8988T (cell line): ENCODE data around the gene NFIB.

ENCODE experiments used
- DNase-seq: peaks from one replicate; pipeline ENCODE4 v3.0.0; 2011

The NFIB gene

GRCh38 chr9:14318361-14318760 is 4.4 kb upstream of the NFIB start:
- no peak for DNase-seq

DNA sequence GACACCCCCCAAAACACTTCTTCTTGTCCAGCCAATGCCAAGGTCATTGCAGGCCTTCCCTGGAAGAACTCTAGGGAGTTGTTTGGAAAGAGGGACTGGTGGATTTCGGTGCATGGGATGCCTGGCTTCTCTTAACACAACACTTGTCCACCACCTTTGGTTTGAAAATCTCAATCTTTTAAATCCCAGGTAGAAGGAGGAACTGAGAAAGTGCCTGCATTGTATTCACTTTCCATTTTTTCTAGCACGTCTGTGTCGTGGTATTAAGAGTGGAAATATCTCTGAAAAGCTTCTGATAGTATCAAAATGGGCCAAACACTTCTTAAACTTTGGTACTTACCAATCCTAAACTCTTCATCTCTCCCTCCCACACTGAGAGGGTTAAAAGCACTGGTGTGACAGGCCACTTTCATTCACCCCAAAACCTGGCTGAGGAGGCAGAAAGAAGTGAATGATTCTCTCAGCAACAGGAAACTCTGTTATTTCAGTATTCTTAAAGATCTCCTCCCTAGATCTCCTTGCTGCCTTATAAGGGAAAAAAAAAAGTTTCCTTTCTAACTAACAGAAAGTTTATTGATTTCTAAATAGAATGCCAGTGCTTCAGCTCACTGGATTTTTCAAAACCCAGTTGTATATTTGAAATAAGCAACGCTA is 3.9 kb upstream of the NFIB start:
- no peak for DNase-seq

- DNase-seq, result no peak
Measured at GRCh38 chr9:14316602-14317300, 2.8 kb upstream of the NFIB start.

DNA sequence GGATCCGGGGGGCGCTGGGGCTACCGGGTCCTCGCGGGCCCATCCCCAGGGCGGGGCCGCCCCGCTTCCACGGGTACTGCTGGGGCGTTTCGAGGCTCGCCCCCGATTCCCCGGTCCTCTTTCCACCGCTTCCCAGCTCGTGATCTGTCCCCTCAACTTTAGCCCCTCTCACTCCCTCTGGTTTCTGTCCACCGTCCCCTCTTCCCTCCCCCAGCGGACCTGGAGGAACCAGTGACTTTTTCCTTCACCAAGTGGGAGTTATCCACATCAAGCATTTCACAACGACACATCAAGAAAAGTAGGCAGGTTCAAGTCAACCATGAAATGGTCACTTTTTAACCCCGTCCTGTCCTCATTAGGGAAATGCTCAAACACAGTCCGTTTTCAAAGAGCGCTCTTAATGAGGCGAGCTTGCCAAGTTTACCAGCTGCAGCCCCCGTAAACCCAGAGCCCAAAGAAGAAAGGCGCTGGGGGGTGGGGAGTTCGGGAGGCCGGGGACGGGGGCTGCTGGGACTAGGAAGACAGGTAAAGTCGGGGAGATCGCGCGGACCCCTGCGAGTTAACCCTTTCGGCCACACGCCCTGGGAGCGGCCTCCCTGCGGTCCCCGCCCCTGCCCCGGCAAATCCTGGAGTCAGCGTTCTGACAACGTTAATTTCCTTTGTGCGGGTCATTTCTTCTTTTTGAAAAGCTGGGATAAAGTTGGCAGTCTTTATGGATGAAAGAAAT is 2.1 kb upstream of the NFIB start:
- peak; percentile 24 for DNase-seq

DNA sequence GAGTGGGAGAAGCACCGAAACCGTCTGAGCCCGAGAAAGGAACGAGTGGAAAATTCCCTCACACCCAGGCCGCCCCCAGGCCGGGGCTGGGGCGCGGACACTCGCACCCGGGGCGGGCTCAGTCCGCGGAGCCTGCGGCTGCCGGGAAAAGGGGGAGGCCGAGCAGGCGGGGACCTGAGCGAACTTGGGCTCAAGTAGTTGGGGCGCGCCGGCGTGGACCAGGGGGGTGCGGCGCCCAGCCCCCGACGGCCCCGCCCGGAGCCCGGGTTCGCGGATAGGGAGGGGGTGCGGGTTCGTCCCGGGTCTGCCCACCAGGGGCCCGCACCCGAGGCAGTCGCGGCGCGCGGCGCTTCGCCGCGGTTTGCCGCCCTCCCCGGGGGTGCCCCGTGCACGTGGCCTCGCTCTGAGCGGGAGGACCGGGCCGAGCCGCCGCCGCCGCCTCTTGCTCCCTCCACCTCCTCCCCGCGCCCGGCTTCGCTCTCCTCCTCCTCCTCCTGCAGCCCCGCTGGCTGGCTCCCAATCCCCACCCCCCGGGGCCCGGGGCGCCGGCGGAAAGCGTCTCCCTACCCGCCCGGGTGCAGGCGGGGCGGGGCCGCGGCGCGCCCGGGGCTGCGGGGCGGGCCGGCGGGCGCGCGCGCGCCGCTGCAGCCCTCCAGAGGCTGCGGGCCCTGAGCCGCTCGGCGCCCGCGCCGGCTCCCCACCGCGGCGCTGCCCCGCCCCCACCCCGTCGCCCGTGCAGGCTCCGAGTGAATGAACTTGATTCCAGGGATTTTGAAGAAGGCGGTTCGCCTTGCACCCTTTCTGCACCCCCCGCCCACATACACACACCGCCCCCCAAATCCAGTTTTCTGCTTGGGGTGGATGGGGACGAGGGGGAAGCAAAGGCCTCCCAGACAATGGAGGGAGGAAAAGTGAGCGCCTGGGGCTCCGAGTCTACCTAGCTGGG is 1.3 kb upstream of the NFIB start:
- peak; percentile 65 for DNase-seq

DNA sequence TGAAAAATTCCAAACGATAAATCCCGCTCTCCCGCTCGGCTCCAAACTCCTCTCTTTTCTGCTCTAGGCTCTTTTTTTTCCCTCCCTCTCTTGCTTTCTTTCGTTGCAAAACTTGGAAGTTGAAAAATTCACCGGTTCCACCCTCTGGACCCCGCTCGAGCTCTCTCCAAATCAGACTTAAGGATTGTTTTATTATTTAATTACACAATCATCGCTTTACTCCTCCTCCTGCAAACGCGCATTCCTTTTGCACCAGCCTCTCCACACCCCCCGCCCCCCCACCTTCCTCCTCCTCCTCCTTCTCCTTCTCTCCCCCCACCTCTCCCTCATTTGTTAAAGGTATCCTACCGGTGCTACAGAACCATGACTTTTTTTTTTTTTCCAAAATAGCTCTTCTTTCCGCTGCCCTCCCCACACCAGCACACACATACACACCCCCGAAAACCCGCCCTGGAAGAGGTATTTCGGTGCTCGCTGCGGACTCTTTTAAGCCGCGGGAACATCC is 535 bp upstream of the NFIB start:
- DNase-seq, result peak; percentile 77

- DNase-seq, result peak; percentile 20
Measured at GRCh38 chr9:14313378-14313940, 482 bp downstream of the NFIB start.

DNA sequence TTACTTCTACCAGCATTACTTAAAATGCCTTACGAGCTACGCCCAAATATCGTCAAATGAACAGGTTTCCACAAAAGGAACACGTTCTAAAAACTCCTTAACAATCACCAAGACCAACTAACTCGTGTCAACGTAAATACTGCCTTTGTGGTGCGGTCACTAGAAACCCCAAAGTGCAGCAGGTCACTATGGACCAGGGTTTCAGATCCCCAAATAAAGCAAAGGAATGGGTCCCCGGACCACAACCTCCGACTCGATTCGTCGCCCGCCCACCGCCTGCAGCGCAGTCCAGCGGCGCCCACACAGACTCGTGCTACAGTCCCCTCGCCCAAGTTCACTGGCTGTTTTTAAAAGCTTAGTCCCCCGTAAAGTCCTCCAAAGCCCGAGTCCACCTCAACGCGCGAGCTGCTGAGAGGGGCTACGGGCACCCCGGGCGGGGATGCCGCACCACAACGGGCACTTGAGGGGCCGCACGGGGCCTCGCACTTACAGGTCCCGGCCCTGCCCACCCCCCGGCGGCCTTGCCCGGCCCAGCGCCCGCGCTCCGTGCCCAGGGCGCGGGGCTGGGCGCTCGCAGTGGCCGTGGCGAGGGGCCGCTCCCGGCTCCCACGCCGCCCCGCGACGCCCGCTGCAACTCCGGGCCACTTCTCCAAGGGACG is 1.1 kb downstream of the NFIB start:
- peak; percentile 17 for DNase-seq

GRCh38 chr9:14311956-14312685 is 1.8 kb downstream of the NFIB start:
- DNase-seq, result no peak

- DNase-seq, result no peak
Measured at GRCh38 chr9:14311171-14311949, 2.6 kb downstream of the NFIB start.

DNA sequence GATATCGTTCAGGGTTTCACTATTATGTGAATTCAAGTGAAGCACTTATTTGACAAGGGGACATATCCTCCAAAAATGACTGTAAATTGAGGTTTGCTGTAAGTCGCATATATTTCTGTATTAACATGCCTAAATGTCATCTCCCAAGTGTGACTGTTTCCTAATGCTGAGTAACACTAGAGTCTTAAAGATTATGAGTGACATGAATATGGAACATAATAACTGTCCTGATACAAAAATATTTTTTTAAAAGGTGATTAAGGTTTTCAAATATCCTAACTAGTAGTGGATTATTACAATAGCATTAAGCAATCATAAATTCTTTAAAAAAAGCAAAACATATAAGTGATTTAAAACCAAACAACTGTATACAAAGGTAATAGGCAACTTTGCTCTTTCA is 3.6 kb downstream of the NFIB start:
- DNase-seq, result no peak

- DNase-seq, result no peak
Measured at GRCh38 chr9:14309403-14309802, 4.5 kb downstream of the NFIB start.

DNA sequence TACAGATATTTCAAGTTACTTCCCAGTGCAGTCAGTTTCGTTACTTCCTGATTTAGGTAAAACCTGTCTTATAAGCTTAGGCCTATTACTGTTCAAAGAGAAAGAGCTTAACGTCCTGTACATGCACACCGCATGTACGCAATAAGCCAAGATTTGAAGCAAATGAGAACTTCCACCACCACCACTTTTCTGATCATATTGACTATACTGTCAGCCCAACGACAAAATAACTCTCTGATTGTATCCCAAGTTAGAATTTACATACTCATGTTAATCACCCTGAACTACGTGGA is 5.1 kb downstream of the NFIB start:
- DNase-seq, result no peak

- no peak for DNase-seq
Measured at GRCh38 chr9:14307989-14308852, 5.7 kb downstream of the NFIB start.

DNA sequence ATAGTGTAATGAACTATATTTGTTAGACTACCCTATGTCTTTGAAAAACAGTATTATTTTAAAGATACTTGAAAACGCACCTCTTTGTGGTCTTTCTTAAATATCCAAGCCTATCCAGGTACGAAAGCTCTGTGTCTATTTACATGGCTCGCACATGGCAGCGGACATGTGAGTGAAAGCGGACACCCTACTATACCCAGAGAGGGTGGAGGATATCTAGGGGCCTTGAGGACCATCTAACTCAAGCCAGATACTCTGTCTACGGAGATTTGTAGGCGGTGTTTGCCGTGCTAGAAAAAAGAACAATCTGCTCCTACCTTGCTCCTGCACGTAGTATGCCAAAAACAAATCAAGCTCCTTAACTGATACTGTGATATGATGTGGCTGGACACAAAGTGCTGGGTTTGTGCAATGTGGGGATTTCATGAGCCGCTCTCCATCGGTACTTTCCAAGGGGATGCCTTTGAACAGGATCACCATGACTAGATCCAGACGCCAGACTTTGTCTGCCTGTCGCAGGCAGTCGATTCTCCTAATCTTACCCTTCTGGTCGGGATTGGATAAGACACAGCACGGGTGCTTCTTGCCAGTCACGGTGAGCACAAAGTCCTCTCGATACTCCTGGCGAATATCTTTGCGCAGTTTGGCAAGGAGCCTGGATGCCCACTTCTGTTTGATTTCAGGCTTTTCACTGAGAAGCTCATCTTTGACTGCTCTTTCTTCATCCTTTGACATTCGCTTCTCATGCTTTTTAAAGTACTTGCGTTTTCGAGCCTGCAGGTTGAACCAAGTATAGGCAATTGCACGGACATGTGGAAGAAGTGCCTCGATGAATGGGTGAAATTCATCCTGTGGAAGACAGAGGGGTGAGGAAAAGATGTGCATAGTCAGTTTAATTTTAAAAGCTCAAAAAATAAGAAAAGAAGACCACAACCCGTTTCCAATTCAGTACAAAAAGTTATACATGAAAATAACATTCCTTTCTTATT is 7.0 kb downstream of the NFIB start:
- no peak for DNase-seq

DNA sequence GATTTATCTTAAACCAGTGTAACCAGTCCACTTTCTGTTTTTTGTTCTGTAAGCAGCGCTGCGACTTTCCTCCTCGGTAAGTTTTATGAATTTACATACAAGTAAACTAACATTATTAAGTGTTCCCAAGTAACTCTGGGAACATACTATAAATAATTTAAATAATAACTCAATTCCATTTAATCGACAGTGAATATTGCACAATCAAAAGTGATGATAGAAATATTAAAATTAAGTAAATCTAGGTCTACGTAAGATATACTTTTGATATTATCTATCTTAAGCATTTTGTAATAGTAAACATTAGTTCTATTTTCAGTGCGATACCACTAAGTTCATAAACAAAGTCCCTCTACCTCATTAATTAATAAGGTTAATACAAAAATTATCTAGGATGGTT is 7.8 kb downstream of the NFIB start:
- DNase-seq, result no peak

- no peak for DNase-seq
Measured at GRCh38 chr9:14304259-14304658, 9.7 kb downstream of the NFIB start.

DNA sequence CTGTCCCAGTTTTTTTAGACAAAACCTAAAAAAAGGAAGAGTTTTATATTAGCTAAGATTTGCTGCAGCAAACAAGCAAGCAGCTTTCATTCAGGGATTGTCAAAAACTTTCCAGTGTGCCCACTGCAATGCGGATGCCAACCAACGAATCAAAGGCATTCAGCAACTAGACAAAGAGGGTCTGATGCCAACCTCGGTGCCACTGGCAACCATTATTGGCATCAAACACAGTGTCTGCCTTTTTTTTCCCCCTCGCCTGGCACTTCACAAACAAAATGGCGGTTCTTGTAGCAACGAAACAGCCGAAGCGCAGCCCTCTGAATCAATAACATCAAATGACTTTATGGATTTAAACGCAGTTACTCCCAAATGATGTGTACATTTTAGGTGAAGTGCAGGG is 10.4 kb downstream of the NFIB start:
- no peak for DNase-seq
